HCT116 (cell line): ENCODE results near the gene TBC1D2B.

ENCODE experiments used
- EGR1 ChIP-seq: IDR thresholded peaks from 2 replicates; pipeline ENCODE4 v1.6.1; 2012; ENCODE audit warnings: low read depth
- EZH2phosphoT487 ChIP-seq: fragments of 200-600 bp; IDR thresholded peaks from 2 replicates; pipeline ENCODE4 v1.6.1; 2018; ENCODE audit warnings: antibody characterized with exemption, borderline replicate concordance
- JUND ChIP-seq: IDR thresholded peaks from 2 replicates; pipeline ENCODE4 v1.6.1; 2012
- POLR2A ChIP-seq: IDR thresholded peaks from 2 replicates; pipeline ENCODE4 v1.7.0; 2011; ENCODE audit warnings: borderline replicate concordance; ENCODE audit not compliant: insufficient read depth, insufficient read length; ENCODE audit errors: extremely low read depth
- POLR2AphosphoS5 ChIP-seq: IDR thresholded peaks from 2 replicates; pipeline ENCODE4 v1.6.1; 2011; ENCODE audit warnings: mild to moderate bottlenecking, low read depth, low read length, moderate library complexity
- SRF ChIP-seq: IDR thresholded peaks from 2 replicates; pipeline ENCODE4 v1.6.1; 2012; ENCODE audit warnings: low read depth
- YY1 ChIP-seq: IDR thresholded peaks from 2 replicates; pipeline ENCODE4 v1.6.1; 2011; ENCODE audit warnings: low read length, low read depth, moderate library complexity, mild to moderate bottlenecking; ENCODE audit not compliant: insufficient replicate concordance; ENCODE audit errors: extremely low read depth
- ZBTB33 ChIP-seq: IDR thresholded peaks from 2 replicates; pipeline ENCODE4 v1.6.1; 2011; ENCODE audit warnings: mild to moderate bottlenecking, low read length, moderate library complexity; ENCODE audit not compliant: insufficient replicate concordance; ENCODE audit errors: extremely low read depth
- ZNF274 ChIP-seq: fragments of 200-500 bp; sonication (Bioruptor generic); IDR thresholded peaks from 2 replicates; pipeline ENCODE4 v1.6.1; 2014; ENCODE audit warnings: mild to moderate bottlenecking, low read depth, low read length, inconsistent platforms
- TF ChIP-seq, protein P1 (sequence below), 3 experiments: fragments of 200-600 bp in 1 of 3; sonication (generic) in 1 of 3; IDR thresholded peaks in 2 of 3; conservative IDR thresholded peaks in 1 of 3; 2 replicates each; pipeline ENCODE4 v1.5.1; 2012 to 2017; ENCODE audit warnings: low read depth in 2 of 3, low read length in 2 of 3, antibody characterized with exemption in 1 of 3, borderline replicate concordance in 1 of 3, control low read depth in 1 of 3, mild to moderate bottlenecking in 1 of 3, mixed read lengths in 1 of 3, mixed run types in 1 of 3, moderate library complexity in 1 of 3; ENCODE audit not compliant: insufficient read depth in 1 of 3
- TF ChIP-seq, protein P2 (sequence below): IDR thresholded peaks from 2 replicates; pipeline ENCODE4 v1.6.1; 2012; ENCODE audit warnings: low read depth

DNA sequence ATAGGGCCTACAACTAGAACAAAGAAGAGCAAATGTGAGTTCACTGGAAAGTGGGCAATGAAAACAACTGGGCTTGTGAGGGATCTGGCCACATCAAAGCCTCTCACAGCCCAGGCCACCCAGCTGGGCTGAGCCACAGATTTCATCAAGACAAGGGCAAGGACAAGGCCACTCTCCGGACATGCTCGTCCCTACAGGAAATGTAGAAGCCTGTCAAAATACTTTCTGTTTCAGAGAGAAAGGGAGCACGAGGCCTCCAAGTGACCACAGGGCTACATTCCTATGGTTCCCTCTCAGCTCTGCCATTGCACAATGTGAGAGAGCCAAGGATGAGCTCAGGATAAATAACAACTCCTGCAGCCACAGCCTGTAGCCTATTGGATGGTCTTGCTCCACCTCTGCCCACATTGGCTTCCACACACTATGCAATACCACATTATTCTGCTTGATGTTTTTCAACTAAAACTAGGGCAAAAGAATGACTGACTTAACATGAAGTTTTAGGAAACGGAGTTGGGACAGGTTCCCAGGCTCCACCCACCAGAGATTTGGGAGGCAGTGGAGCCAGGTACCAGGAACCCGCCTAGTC is 12.1 kb downstream of the TBC1D2B start:
- TF ChIP-seq, protein P1, sequence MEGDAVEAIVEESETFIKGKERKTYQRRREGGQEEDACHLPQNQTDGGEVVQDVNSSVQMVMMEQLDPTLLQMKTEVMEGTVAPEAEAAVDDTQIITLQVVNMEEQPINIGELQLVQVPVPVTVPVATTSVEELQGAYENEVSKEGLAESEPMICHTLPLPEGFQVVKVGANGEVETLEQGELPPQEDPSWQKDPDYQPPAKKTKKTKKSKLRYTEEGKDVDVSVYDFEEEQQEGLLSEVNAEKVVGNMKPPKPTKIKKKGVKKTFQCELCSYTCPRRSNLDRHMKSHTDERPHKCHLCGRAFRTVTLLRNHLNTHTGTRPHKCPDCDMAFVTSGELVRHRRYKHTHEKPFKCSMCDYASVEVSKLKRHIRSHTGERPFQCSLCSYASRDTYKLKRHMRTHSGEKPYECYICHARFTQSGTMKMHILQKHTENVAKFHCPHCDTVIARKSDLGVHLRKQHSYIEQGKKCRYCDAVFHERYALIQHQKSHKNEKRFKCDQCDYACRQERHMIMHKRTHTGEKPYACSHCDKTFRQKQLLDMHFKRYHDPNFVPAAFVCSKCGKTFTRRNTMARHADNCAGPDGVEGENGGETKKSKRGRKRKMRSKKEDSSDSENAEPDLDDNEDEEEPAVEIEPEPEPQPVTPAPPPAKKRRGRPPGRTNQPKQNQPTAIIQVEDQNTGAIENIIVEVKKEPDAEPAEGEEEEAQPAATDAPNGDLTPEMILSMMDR (IDR thresholded peaks at IDR 0.05 in 2 of 3, conservative IDR thresholded peaks at IDR 0.05 in 1 of 3; ENCODE audit: borderline replicate concordance in 1 of 3, insufficient read depth in 1 of 3, low read depth in 2 of 3, low read length in 2 of 3): no peak
- no peak for TF ChIP-seq ZNF274
- no peak for TF ChIP-seq ZBTB33
- no peak for TF ChIP-seq EZH2phosphoT487
- TF ChIP-seq EGR1: no peak
- no peak for TF ChIP-seq POLR2A
- no peak for TF ChIP-seq SRF
- TF ChIP-seq, protein P2, sequence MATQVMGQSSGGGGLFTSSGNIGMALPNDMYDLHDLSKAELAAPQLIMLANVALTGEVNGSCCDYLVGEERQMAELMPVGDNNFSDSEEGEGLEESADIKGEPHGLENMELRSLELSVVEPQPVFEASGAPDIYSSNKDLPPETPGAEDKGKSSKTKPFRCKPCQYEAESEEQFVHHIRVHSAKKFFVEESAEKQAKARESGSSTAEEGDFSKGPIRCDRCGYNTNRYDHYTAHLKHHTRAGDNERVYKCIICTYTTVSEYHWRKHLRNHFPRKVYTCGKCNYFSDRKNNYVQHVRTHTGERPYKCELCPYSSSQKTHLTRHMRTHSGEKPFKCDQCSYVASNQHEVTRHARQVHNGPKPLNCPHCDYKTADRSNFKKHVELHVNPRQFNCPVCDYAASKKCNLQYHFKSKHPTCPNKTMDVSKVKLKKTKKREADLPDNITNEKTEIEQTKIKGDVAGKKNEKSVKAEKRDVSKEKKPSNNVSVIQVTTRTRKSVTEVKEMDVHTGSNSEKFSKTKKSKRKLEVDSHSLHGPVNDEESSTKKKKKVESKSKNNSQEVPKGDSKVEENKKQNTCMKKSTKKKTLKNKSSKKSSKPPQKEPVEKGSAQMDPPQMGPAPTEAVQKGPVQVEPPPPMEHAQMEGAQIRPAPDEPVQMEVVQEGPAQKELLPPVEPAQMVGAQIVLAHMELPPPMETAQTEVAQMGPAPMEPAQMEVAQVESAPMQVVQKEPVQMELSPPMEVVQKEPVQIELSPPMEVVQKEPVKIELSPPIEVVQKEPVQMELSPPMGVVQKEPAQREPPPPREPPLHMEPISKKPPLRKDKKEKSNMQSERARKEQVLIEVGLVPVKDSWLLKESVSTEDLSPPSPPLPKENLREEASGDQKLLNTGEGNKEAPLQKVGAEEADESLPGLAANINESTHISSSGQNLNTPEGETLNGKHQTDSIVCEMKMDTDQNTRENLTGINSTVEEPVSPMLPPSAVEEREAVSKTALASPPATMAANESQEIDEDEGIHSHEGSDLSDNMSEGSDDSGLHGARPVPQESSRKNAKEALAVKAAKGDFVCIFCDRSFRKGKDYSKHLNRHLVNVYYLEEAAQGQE: no peak
- TF ChIP-seq POLR2AphosphoS5: no peak
- no peak for TF ChIP-seq JUND
- no peak for TF ChIP-seq YY1
